GM10266 (cell line): Measurements from ENCODE around the gene THEMIS.
"Not testable (repeated sequence)": the region's sequence is repeated elsewhere in the genome, so short reads cannot be mapped to it uniquely, and the experiment has no call there.

Experiments used
- DNase-seq: peaks from one replicate; pipeline ENCODE4 v3.0.0; 2012; ENCODE audit errors: extremely low spot score
- CTCF ChIP-seq: IDR thresholded peaks from 2 replicates; pipeline ENCODE4 v1.5.1; 2012; ENCODE audit warnings: mild to moderate bottlenecking, low read depth; ENCODE audit not compliant: control insufficient read depth, insufficient read depth; ENCODE audit errors: missing control alignments

Gene THEMIS

GRCh38 chr6:127791779-127792528 lies 108.9 kb downstream of the THEMIS start:
- TF ChIP-seq CTCF, result no peak
- no peak for DNase-seq

- TF ChIP-seq CTCF, result no peak
- no peak for DNase-seq
Measured at GRCh38 chr6:127790571-127790970, 110.3 kb downstream of the THEMIS start.

GRCh38 chr6:127786109-127786508 lies 114.7 kb downstream of the THEMIS start:
- no peak for DNase-seq
- no peak for TF ChIP-seq CTCF

GRCh38 chr6:127784468-127784867 lies 116.4 kb downstream of the THEMIS start:
- TF ChIP-seq CTCF, result no peak
- DNase-seq, result no peak

- not testable (repeated sequence) for DNase-seq
Measured at GRCh38 chr6:127781636-127782272, 119.1 kb downstream of the THEMIS start.

- no peak for TF ChIP-seq CTCF
- no peak for DNase-seq
Measured at GRCh38 chr6:127776320-127776719, 124.5 kb downstream of the THEMIS start.

GRCh38 chr6:127775371-127775770 lies 125.5 kb downstream of the THEMIS start:
- no peak for TF ChIP-seq CTCF
- no peak for DNase-seq

GRCh38 chr6:127768745-127769144 lies 132.1 kb downstream of the THEMIS start:
- TF ChIP-seq CTCF, result no peak
- DNase-seq, result no peak
